Pulmonary artery endothelial cell (primary cell): ENCODE data around the gene OSR1. TPM values are rescaled to one million over a fixed set of nuclear protein-coding genes. Genes with fewer than 3 reads are reported as not detected.

ENCODE experiments used
- DNase-seq: peaks from one replicate; pipeline ENCODE4 v3.0.0-alpha.2; 2011; ENCODE audit warnings: low read depth, low spot score
- total RNA-seq: library from RNA; depleted of rRNA; stranded (reverse); fragments of >200 nt; gene quantifications from 2 replicates; pipeline ENCODE4 v1.2.3, GENCODE V29; 2014

The OSR1 gene
- total RNA-seq, 1 donor from 2014 or later = not detected

DNA sequence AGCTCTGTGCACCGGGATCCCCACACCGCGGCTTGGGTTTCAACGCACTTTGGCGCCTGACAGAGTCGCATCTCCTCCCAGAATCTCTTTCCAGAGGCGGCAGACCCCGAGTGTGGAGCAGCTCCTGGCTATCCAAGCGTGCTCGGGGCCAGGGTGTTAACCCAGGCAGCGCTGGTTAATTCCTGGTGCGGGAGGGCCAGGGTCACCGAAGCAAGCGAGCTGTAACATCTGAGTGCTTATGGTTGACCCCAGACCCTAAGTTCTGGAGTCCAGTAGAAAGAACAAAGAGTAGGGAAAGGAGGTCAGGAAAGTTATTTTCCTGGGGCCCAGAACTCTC lies 566 bp upstream of the OSR1 start:
- DNase-seq = no peak

DNA sequence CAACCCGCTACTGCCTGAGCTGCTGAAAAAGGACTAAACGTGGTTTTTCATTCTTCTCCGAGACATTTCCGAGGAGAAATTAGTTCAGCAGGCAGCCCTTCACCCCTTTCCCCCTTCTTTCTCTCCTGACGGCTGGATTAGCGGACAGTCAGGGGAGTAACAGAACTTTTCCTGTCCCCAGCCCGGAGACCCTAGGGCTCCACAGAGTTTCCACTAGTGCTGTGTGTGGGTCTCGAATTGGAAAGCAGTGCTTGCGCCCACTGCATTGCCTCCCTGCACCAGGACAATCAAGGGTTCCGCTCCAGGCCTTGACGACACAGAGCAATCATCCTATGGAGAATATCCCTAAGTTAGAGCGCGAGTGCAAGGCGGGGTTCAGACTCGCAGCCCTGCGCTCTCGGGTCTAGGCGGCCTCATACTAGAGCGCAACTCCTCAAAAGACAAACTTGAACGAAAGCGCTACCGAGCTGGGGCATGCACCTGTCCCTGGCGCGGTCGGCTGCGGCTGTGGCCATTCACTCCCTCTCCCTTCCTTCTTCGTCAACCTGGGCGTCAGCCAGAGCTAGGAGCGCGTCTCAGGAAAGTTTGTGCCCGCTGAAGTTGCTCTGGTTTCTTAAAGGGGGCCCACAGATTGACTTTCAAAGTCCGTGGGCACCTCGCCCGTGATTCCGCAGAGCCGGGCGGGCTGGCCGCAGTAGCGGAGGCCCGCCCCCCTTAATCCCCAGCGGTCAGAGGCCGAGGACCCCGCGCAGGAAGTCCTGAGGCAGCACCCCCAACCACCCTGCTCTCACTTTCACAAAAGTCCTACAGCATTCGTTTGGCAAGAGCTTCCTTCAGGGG lies 801 bp downstream of the OSR1 start:
- no peak for DNase-seq

DNA sequence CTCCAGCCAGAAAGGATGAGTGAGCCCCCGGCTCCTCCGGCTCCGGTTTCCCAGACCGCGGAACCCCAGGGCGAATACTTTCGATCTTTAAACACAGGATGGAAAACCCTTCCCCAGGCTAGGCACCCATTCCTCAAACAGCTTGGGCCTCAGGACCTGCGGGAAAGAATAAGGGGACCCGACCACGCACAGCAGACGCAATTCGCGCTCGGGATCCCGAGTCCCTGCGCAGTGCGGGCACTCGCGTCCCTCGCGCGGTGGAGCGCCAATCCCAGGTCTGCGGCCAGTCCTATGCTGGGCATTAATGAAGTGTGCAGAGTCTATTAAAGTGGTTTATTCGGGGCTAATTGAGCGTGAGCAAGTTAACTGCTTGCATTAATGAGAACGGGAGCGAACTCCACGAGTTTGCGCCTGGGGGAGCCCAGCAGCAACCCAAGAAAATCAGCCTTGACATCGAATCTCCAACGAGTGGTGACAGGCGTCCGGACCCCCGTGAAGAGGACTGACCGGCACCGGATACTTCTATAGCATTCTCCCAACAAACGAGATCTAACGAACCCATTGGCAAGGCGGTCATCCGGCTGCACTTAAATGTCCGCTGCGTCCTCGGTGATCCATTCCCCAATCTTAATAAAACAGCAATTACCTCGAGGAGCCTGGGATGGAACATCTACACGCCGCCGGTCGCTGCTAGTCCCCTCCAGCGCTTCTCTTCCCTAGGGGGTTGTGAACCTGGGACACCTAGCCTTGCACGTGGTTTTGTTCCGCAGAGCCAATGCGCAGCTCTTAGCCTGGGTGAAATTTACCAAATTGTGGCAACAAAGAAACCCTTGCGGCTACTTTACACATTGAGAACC lies 1.6 kb downstream of the OSR1 start:
- no peak for DNase-seq

DNA sequence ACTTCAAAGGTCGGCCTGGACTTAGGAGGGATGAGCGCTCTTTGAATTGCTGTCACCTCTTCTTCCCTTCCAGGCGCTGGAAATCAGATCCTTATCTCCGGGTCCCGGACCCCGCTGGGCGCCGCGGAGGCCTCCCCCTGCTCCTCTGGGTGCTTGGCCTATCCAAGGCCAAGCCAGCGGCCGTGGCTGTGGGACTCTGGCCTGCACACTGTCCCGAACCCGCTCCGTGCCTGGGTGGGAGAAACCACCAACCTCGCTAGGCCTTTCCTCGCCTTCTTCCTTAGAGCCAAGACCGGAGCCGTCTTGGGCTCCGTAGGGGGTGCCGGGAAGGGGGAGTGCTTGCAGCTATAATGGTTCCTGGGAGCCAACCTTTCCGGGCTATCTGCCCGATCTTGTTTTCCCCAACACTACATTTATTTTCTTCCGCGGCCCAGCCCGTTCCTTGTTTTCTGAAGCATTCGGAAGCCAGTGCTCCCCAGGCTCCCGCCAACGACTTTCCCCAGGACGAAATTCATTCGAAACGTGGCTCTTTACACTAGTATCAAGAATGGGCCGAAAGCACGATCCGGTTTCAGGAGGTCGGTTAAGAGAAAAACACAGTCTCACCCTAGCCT lies 2.4 kb downstream of the OSR1 start:
- no peak for DNase-seq

DNA sequence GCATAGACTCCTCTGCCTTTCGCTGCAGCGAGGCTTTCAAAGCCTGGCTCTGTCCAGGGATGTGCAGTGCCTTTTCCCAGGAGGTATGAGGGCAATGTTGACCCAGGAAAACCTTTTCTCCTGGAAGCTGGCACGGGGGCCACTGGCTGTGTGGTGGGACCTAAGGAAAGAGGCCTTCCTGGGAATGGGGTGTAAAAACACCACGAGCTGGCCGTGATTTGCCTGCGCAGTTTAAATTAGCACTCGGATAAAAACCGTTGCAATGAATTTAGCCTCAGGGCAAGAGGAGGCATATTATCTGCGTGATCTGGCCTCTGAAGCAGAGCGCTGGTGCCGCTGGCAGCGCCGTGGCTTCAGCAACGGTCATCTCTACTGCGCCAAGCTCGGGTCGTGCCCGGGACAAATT lies 3.0 kb downstream of the OSR1 start:
- DNase-seq = no peak

DNA sequence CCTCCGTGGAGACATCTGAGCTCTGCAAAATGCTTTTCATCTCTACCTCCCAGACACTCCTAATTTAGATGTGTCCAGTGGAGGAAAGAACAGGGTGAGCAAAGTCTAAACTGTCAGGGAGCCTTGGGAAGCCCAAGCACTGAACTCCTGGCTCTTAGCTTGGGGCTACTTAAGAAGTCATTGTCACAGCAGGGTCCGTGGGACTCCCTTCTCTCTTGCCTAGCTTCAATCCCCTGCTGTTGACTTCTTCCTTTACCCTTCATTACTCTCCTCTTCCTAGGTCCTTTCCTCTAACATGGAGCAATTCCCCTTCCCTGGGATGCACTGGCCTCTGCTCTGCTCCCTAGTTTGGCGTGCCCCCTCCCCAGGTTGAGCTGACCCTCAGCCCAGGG lies 3.4 kb downstream of the OSR1 start:
- no peak for DNase-seq

DNA sequence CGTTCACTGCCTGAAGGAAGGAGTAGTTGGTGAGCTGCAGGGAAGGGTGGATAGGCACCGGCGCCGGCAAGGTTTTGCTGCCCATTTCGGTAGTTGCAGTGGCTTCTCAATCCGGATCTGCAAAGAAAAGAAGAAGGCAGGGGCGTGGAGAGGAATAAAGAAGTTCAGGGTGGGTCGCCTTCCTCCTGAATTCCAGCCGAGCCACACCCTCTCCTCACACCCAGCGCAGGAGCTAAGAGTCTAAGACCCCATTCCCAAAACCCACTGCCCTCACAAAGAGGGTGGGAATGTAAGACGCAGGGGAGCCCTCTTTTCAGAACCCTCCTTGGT lies 4.7 kb downstream of the OSR1 start:
- DNase-seq = no peak

DNA sequence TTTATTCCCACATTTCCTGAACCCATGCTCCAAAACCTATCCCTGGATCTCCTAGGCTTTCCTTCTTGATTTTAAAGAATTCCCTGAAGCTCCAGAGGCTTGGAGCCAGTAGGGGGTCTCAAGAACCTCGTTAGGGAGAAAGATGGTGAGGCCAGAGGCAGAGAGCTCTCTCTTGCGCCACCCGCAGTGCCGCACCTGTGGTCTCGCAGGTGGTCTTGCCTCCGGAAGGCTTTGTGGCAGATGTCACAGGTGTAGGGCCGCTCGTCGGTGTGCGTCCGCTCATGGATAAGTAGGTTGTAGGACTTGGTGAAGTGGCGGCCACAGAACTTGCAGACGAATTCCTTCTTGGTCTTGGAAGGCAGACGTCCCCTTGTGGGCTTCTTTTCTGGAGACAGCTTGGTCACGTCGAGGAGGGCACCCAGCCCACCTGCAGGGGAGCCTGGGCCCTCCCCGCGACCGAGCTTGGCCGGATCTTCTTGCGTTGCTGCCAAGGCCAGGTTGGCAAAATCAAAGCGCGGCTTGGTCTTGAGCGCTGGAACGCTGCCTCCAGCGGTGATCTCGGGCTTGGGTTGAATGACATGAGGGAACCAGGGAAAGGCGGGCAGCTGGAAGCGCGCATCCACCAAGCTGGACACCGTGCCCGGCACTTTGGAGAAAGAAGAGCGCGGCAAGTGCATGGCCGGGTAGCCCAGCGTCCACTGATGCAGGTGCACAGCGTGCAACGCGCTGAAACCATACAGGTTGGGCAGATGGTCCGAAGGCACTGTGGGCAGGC lies 5.3 kb downstream of the OSR1 start:
- DNase-seq = no peak

DNA sequence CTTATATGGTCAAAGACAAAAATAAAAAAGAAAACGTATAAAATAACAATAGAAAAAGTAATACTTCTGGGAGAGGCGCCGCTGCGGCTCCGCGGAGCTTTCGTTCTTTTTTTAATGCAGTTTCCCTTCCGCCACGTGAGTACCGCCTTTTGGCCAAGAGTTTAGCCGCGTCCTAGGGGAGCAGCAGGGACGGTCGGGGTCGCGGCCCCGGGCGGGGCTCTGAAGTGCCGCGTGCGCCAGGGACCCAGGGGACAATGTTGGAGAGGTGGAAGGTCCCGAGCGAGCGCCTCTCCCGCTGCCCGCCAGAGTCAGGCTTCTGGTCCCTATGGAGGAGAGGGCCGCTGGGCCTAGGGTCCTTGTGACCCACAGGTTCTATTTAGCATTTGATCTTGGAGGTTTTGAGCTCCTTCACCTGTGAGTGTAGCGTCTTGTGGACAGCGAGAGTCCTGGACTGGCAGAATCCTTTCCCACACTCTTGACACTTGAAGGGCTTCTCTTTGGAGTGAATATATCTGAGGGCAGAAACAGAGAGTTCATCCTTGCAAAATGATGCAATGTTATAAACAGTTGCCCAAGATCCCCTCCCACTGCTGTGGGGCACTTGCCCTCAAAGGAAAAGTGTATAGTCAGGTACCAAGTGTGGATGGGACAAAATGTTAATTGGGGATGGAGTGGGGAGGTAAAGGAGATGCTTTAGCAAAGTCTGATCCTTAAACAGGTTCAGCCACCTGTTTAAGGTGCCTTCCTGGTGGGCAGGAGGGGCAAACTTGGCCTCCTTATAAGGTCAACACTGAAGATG lies 6.3 kb downstream of the OSR1 start:
- DNase-seq = no peak

DNA sequence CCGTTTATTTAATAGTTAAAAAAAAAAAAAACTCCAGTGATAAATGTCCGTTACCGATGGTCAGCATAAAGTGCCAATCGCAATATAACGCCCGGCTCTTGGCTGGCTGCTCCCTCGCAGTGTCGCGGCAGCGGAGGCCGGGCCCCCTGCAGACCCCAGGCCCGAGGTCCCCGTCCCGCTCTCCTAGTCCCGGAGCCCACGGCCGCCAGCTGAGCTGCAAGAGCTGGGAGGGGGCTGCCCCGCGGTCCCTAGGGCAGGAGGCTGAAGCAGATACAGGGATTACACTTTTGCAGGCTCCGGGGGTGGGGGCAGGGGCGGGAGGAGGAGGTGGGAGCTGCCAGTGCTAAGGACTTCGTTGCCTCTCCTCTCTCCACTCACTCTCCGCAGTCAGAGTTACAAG lies 6.9 kb downstream of the OSR1 start:
- no peak for DNase-seq

DNA sequence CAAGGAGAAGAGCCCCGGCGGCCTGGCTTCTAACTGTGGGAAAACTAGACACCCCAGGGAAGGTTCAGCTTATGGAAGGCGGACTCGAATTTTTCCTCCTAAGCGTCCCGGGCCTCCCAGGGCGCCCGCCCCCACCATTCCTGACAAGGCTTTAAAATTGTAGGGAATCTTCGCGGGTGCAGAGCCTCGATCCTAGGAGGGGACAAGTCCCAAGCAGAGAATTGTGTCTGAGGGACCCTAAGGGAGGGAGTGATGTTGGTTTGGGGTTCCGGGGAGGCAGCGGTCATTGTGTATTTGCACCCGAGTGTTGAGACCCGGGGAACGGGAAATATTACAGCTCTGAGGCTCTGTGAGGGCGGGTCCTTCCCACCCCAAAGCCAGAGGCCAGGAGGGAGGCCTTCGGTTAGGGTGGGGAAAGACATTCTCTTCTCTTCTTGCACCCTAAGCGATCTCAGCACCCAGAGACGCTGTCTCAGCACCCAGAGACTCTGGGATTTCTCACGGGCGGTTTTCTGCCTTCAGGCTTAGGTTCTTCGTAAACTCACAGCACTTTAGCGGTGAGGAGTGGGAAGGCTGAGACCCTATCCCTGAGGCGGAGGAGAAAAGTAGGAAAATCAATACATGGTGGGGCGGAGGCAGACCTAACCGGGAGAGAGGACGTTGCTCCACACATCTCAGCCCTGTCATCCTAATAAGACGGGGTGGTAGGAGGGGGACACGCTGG lies 7.6 kb downstream of the OSR1 start:
- DNase-seq = no peak

DNA sequence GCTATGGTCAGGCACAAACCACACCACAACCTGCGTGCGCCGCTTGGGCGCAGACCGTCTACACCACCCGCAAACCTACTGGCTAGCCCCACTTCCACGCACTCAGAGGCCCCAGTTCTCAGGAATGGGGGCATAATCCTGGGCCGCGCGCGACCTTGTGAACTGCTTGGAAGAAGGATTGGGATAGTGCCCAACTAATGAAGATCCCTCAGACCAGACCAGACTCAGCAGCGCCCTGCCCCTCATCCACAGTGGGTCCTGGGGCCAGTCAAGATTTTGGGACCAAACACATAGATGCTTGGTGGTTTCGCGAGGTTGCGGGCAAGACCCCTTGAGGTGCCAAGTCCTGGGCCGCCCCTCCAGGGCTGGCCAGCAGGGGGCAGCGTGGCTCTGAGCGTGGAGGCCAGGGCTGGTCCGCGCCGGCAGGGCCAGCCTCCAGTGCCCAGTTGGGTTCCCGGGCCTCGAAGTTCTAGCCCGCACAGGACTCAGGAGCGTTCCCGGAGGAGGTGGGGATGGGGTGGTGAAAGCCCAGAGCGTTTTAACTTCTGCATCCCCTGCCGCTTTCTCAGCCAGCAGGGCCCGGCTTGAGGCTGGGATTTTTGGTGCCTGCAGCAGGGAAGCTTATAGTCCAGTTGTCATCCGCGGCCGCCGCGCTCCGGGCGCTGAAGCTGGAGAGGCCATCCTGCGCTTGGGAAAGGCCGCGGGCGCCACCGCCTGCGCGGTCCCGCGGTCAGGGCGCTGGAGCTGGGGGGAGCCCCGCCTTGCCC lies 8.3 kb downstream of the OSR1 start:
- DNase-seq = no peak

DNA sequence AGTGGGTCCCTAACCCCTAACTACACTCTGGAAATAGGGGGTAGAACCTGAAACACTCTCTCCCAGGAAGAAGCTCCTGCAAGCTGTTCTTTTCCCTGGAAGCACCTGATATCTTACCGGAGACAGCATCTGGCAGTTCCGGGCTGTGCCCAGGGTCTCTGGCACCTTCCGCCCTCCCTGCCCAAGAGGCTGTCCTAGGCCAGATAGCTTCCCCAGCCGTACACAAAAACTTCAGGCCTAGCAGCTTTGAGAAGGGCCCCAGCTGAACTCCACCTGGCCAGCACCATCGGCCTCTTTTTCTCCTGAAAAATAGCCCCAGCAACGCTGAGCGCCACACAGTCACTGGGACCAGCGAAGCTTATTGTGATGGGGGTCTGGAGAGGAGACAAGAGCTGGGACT lies 9.7 kb downstream of the OSR1 start:
- no peak for DNase-seq

DNA sequence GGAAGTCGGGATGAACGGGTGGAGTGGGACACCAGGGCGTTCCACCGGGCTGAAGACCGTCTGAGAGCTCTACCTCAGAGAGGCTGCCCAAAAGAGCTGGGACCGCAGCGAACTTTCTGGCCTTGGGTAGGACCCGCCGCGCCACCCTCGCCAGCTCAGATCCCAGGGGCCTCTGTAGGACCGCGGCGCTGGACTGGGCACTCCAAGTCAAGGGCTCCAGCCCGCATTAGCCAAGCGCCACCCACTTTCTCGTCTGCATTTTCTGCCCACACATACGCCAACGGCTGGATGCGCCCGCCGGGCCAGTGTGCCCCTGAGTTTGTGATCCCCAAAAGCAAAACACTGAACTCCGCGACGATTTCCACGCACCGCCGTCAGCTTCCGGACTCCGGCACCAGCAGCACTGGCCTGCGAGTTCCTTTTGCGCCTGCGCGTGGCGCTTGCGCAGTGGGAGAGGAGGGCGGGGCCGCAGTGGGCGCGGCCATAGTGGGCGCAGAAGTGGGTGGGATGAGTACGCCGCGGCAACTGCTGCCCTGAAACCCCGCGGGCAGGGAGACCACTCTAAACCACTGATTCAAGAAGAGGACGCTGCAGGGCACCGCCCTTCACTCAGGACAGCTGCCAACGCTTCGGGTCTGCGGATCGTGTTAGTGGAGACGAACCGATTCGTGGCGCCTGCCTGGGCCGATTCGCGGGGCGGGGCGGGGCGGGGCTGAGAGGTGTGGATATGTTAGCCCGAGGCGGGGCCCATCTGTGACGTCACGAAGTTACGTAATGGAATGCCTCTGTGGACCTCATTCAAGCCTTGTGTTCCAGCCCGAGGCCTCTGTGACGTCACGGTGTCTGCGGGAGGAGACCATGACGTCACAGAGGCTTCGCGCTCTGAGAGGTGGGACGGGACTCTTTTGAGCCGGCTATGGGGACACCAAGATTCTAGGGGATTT lies 10.5 kb downstream of the OSR1 start:
- DNase-seq = peak; percentile 91

DNA sequence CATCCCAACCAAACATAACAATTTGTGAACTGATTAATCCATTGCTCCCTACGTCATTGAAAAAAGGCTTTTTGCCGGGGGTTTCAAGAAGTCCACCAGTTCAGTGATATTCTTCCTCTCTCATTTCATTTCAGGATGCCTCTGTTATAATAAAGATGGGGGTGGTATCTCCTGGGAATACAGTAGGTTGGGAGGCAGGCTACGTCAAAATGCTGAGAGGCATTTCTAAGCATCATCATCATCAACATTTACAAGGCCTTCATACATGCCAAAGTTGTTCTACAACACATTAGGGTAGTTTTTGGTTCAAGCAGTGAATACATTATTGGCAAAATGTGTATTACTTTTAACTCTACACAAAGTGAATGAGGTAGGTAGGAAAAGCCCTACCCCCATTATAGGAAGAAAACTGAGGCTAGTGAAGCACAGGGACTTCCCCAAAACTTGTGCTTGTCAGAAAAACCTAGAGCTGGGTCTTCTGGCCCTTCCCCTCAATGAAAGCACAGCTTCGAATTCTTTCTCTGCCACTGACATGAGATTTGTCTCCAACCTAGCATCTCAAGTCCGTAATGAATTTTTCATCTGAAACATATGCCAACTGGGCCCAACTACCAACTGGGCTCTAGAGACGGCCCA lies 11.3 kb downstream of the OSR1 start:
- DNase-seq = no peak

DNA sequence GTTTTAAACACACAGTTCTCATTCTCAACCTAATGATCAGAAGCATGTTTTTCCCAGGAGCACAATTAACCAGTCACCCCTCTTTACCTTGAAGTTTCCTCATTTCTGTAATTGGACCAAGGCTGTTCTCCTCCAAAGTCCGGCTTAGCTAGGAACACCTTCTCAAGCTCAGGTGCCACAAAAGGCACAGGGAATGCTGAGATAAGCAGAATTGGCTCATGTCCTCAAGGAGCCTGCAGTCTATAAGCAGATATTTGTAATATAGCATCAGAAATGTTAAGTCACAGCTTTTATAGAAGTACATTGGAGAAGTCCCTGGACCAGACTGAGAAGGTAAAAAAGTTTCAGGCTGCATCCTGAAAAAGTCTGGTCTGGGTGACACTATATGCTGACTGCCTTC lies 20.7 kb downstream of the OSR1 start:
- no peak for DNase-seq

DNA sequence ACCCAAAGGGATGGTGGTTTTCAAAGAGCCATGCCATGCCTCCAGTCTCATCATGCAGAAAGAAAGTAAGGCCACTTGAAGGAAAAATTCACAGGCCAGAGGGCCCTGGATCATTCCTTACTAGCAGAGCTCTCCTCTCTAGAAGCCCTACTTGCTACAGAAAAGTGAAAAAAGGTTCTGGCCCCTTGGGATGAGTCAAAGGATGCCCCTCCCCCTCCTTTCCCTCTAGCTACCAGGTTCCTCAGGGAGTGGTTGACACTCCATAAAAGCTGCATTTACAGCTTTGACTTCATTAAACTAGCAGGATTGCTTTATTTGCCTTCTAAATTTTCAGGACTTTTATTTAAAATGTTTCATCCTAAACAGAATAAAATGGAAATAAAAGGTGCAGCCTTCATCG lies 21.2 kb downstream of the OSR1 start:
- no peak for DNase-seq

DNA sequence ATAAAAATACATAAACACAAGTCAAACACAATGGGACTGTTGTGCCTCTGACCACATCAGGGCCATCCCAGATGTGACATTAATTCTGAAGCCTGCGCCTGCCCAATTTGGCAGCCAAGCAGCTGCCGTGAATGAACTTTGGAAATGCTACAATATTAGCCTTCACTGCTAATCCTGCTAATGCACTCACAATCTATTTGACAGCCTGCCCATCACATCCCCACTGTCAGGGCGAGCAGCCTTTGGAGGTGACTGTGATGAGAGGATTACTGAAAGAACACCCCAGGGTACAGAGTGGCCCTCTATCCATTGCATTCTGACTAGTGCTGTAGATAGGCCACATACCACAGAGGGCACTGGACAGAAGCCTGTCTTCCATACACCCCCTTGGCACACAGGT lies 21.6 kb downstream of the OSR1 start:
- DNase-seq = no peak
